H1 (cell line): ENCODE results near the gene PIK3R4. TPM values are rescaled to one million over a fixed set of nuclear protein-coding genes. Genes with fewer than 3 reads are reported as not detected.

Experiments
- CTCF ChIA-PET: fragments of 300-600 bp; sonication (Branson Sonifier 250); formaldehyde crosslinking; loops from one replicate; lab custom pipeline; 2021; ENCODE audit not compliant: partially characterized antibody; lab: Charles Lee
- POLR2A ChIA-PET: fragments of 300-600 bp; sonication (Branson Sonifier 250); formaldehyde crosslinking; loops from one replicate; lab custom pipeline; 2021; ENCODE audit warnings: inconsistent platforms; ENCODE audit not compliant: partially characterized antibody; lab: Charles Lee
- DNase-seq, 2 experiments: peaks; one replicate each; pipeline versions ENCODE4 v3.0.0 to v3.0.0-alpha.2; 2010 to 2022; ENCODE audit warnings: low spot score in 2 of 2, low read depth in 1 of 2, mixed read lengths in 1 of 2
- FAIRE-seq: peaks from 2 replicates; lab custom pipeline; 2011; peaks lifted over from hg19 to GRCh38; lab: Jason Lieb, UNC
- H2AFZ ChIP-seq: 2 replicates; pipeline ENCODE4 v1.8.1; 2012; ENCODE audit warnings: low read length, inconsistent platforms
- H2AK5ac ChIP-seq: 2 replicates; pipeline ENCODE4 v1.6.1; 2013; ENCODE audit warnings: low read depth, low read length
- H2BK120ac ChIP-seq: replicated peaks from 2 replicates; pipeline ENCODE3; 2013; ENCODE audit warnings: low read depth, low read length, inconsistent platforms
- H2BK12ac ChIP-seq: 2 replicates; pipeline ENCODE4 v1.6.1; 2013; ENCODE audit warnings: low read depth, low read length
- H2BK15ac ChIP-seq: 2 replicates; pipeline ENCODE4 v1.6.1; 2013; ENCODE audit warnings: low read length
- H2BK20ac ChIP-seq: 2 replicates; pipeline ENCODE4 v1.6.1; 2013; ENCODE audit warnings: low read length
- H2BK5ac ChIP-seq: 2 replicates; pipeline ENCODE4 v1.6.1; 2013; ENCODE audit warnings: low read depth, low read length
- H3K14ac ChIP-seq: 2 replicates; pipeline ENCODE4 v1.6.1; 2013; ENCODE audit warnings: inconsistent platforms; ENCODE audit not compliant: insufficient read length
- H3K18ac ChIP-seq: 2 replicates; pipeline ENCODE4 v1.6.1; 2013; ENCODE audit warnings: low read length; ENCODE audit errors: extremely low read depth
- H3K23ac ChIP-seq: 2 replicates; pipeline ENCODE4 v1.6.1; 2013; ENCODE audit warnings: inconsistent platforms; ENCODE audit not compliant: insufficient read length
- H3K23me2 ChIP-seq: 2 replicates; pipeline ENCODE4 v1.6.1; 2013; ENCODE audit warnings: low read depth, low read length
- H3K27ac ChIP-seq: 2 replicates; pipeline ENCODE4 v1.6.1; 2011; ENCODE audit warnings: low read depth, low read length, inconsistent platforms
- H3K27me3 ChIP-seq, 4 experiments: replicated peaks in 1 of 4; 1 replicate in 1 of 4; 2 replicates in 3 of 4; pipeline versions ENCODE4 v1.6.1 to v1.8.1; 2011 to 2013; ENCODE audit warnings: low read length in 3 of 4, mild to moderate bottlenecking in 3 of 4, inconsistent platforms in 2 of 4, mixed read lengths in 2 of 4, moderate library complexity in 1 of 4; ENCODE audit not compliant: control insufficient read depth in 3 of 4, insufficient read depth in 3 of 4; ENCODE audit errors: extremely low read depth in 1 of 4
- H3K36me3 ChIP-seq, 4 experiments: 2 replicates each; pipeline versions ENCODE4 v1.6.1 to v1.8.1; 2011 to 2013; ENCODE audit warnings: mild to moderate bottlenecking in 4 of 4, low read length in 3 of 4, moderate library complexity in 2 of 4, control low read depth in 1 of 4, inconsistent platforms in 1 of 4; ENCODE audit not compliant: insufficient read depth in 4 of 4, control insufficient read depth in 2 of 4
- H3K4ac ChIP-seq: replicated peaks from 2 replicates; pipeline ENCODE3; 2013; ENCODE audit warnings: low read length, low read depth, mixed read lengths, inconsistent platforms; ENCODE audit not compliant: insufficient read length
- H3K4me1 ChIP-seq, 4 experiments: replicated peaks in 1 of 4; 1 replicate in 1 of 4; 2 replicates in 3 of 4; pipeline versions ENCODE4 v1.6.1 to v1.8.1; 2011 to 2013; ENCODE audit warnings: low read length in 3 of 4, inconsistent platforms in 2 of 4, mixed read lengths in 1 of 4; ENCODE audit not compliant: insufficient read depth in 4 of 4, control insufficient read depth in 3 of 4
- H3K4me2 ChIP-seq, 2 experiments: 2 replicates each; pipeline versions ENCODE4 v1.6.1 to v1.8.1; 2011 to 2013; ENCODE audit warnings: low read depth in 2 of 2, low read length in 2 of 2, control low read depth in 1 of 2, inconsistent platforms in 1 of 2, mild to moderate bottlenecking in 1 of 2; ENCODE audit not compliant: insufficient read depth in 1 of 2
- H3K4me3 ChIP-seq, 4 experiments: fragments of 200-600, 300-600 bp in 1 of 4; sonication (generic), shearing (Covaris generic), sonication (Bioruptor Twin) in 1 of 4; 2 replicates each; pipeline versions ENCODE4 v1.5.1 to v1.8.1; 2011 to 2016; ENCODE audit warnings: low read length in 4 of 4, low read depth in 3 of 4, control low read depth in 2 of 4, inconsistent platforms in 2 of 4, mild to moderate bottlenecking in 2 of 4, mixed read lengths in 1 of 4, moderate library complexity in 1 of 4; ENCODE audit not compliant: insufficient read depth in 2 of 4; ENCODE audit errors: extremely low read depth in 1 of 4
- H3K56ac ChIP-seq: replicated peaks from 2 replicates; pipeline ENCODE3; 2013; ENCODE audit warnings: low read depth, mild to moderate bottlenecking, mixed read lengths, low read length, inconsistent platforms; ENCODE audit not compliant: insufficient read length
- H3K79me1 ChIP-seq: 2 replicates; pipeline ENCODE4 v1.6.1; 2013; ENCODE audit warnings: low read depth, low read length, control low read depth
- H3K79me2 ChIP-seq, 2 experiments: 2 replicates each; pipeline versions ENCODE4 v1.6.1 to v1.8.1; 2012 to 2013; ENCODE audit warnings: low read length in 2 of 2, mild to moderate bottlenecking in 2 of 2, inconsistent platforms in 1 of 2; ENCODE audit not compliant: insufficient read depth in 2 of 2, control insufficient read depth in 1 of 2
- H3K9ac ChIP-seq, 4 experiments: replicated peaks in 1 of 4; 1 replicate in 1 of 4; 2 replicates in 3 of 4; pipeline versions ENCODE4 v1.6.1 to v1.8.1; 2011 to 2013; ENCODE audit warnings: low read depth in 3 of 4, low read length in 3 of 4, control low read depth in 2 of 4, mild to moderate bottlenecking in 2 of 4, moderate library complexity in 2 of 4, inconsistent platforms in 1 of 4; ENCODE audit errors: extremely low read depth in 1 of 4
- H3K9me3 ChIP-seq, 2 experiments: 2 replicates each; pipeline versions ENCODE4 v1.6.1 to v1.8.1; 2012 to 2013; ENCODE audit warnings: mild to moderate bottlenecking in 2 of 2, moderate library complexity in 2 of 2, control low read depth in 1 of 2, inconsistent platforms in 1 of 2, low read depth in 1 of 2, low read length in 1 of 2, mixed read lengths in 1 of 2; ENCODE audit not compliant: insufficient read depth in 2 of 2
- H4K20me1 ChIP-seq, 2 experiments: replicated peaks in 1 of 2; 2 replicates each; pipeline versions ENCODE3 to v1.8.1; 2011 to 2013; ENCODE audit warnings: inconsistent platforms in 2 of 2, low read length in 2 of 2, mild to moderate bottlenecking in 1 of 2; ENCODE audit not compliant: insufficient read depth in 2 of 2, control insufficient read depth in 1 of 2
- H4K5ac ChIP-seq: 2 replicates; pipeline ENCODE4 v1.6.1; 2013; ENCODE audit warnings: low read length, low read depth, mixed read lengths, inconsistent platforms; ENCODE audit not compliant: insufficient read length
- H4K8ac ChIP-seq: 2 replicates; pipeline ENCODE4 v1.8.0; 2013; ENCODE audit warnings: mild to moderate bottlenecking, moderate library complexity, low read length, inconsistent platforms; ENCODE audit not compliant: insufficient read depth; ENCODE audit errors: extremely low read depth
- H4K91ac ChIP-seq: replicated peaks from 2 replicates; pipeline ENCODE3; 2013; ENCODE audit warnings: low read length, mixed read lengths, inconsistent platforms; ENCODE audit not compliant: insufficient read length
- RAD21 ChIP-seq, 2 experiments: IDR thresholded peaks in 1 of 2; conservative IDR thresholded peaks in 1 of 2; 2 replicates each; pipeline ENCODE4 v1.6.1; 2011; ENCODE audit warnings: low read depth in 2 of 2, low read length in 2 of 2, improper control_type of control experiment in 1 of 2, inconsistent platforms in 1 of 2, mild to moderate bottlenecking in 1 of 2, moderate library complexity in 1 of 2
- SP4 ChIP-seq: IDR thresholded peaks from 2 replicates; pipeline ENCODE4 v1.6.1; 2012; ENCODE audit warnings: low read length, inconsistent platforms
- TAF1 ChIP-seq: IDR thresholded peaks from 2 replicates; pipeline ENCODE4 v1.6.1; 2011; ENCODE audit warnings: mild to moderate bottlenecking, low read depth, low read length
- TEAD4 ChIP-seq: IDR thresholded peaks from 2 replicates; pipeline ENCODE4 v1.6.1; 2012; ENCODE audit warnings: low read depth, low read length, inconsistent platforms, mixed read lengths
- polyA plus RNA-seq, 7 experiments: library from polyadenylated mRNA; depleted of rRNA in 3 of 7; stranded (reverse) in 5 of 7; unstranded in 2 of 7; fragments of >200 nt in 5 of 7; fragments of 200-250 nt in 2 of 7; gene quantifications; 1 replicate in 5 of 7; 2 replicates in 1 of 7; 4 replicates in 1 of 7; pipeline versions ENCODE4 v1.2.1 to v1.2.3, GENCODE V29; 2011 to 2013; ENCODE audit warnings: missing spikeins in 2 of 7, mixed read lengths in 2 of 7
- total RNA-seq: library from RNA; stranded (reverse); fragmentation: NEBNext Ultra II Directional; extraction: Animal tissue kit (Norgen Biotek cat#: 25700); gene quantifications from 2 replicates; pipeline ENCODE4 v1.2.1, GENCODE V29; 2021
- TF ChIP-seq, protein P1 (sequence below): IDR thresholded peaks from 2 replicates; pipeline ENCODE4 v1.6.1; 2011; ENCODE audit warnings: low read depth, mild to moderate bottlenecking, low read length; ENCODE audit not compliant: insufficient read depth
- TF ChIP-seq, protein P2 (sequence below), 3 experiments: IDR thresholded peaks; 1 replicate in 2 of 3; 2 replicates in 1 of 3; pipeline versions ENCODE4 v1.5.1 to v1.6.1; 2011; ENCODE audit warnings: low read length in 3 of 3, mild to moderate bottlenecking in 3 of 3, inconsistent platforms in 2 of 3, low read depth in 1 of 3, moderate library complexity in 1 of 3; ENCODE audit not compliant: insufficient read depth in 1 of 3; ENCODE audit errors: control extremely low read depth in 1 of 3

Gene PIK3R4
- total and polyA plus RNA-seq, 2 of the 8 experiments (the other 6 are each of a cell fraction or from before 2014, with no cell fraction given): 43.8 to 87.4 TPM

DNA sequence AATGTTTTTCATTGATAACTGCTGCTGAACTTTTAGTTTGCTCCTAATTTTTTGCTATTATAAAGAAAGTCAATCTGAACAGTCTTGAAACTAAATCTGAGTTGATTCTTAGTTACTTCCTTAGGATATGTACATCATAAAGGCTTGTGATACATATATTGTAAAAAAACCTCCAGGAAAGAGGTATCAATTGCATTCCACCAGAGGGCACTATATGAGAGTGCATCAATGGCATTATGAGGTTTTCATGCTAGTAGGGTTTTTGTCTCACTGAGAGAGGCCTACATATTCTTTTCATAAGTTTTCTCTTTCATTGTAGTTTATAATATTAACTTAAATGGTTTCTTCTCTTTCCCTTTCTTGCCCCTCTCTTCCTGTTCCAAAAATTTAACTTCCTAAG lies 46.9 kb downstream of the PIK3R4 start:
- Histone ChIP-seq H2AK5ac (no peak overlapping the region), H3K14ac (no peak overlapping the region)
- CTCF ChIA-PET: interaction anchor here (0.8 to 2.9 kb wide), 7 partner anchors 12 to 347 kb away, joined by 3 to 14 read pairs (median 3); partner anchors contain the start of genes ASTE1 and NEK11
- TF ChIP-seq RAD21 (IDR thresholded peaks at IDR 0.05 in 1 of 2, conservative IDR thresholded peaks at IDR 0.05 in 1 of 2; ENCODE audit: low read depth in 2 of 2, low read length in 2 of 2): peak; percentile 64 to 67
- no peak for TF ChIP-seq SP4
- TF ChIP-seq TAF1: no peak
- TF ChIP-seq, protein P1, sequence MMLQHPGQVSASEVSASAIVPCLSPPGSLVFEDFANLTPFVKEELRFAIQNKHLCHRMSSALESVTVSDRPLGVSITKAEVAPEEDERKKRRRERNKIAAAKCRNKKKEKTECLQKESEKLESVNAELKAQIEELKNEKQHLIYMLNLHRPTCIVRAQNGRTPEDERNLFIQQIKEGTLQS: no peak
- TF ChIP-seq, protein P2, sequence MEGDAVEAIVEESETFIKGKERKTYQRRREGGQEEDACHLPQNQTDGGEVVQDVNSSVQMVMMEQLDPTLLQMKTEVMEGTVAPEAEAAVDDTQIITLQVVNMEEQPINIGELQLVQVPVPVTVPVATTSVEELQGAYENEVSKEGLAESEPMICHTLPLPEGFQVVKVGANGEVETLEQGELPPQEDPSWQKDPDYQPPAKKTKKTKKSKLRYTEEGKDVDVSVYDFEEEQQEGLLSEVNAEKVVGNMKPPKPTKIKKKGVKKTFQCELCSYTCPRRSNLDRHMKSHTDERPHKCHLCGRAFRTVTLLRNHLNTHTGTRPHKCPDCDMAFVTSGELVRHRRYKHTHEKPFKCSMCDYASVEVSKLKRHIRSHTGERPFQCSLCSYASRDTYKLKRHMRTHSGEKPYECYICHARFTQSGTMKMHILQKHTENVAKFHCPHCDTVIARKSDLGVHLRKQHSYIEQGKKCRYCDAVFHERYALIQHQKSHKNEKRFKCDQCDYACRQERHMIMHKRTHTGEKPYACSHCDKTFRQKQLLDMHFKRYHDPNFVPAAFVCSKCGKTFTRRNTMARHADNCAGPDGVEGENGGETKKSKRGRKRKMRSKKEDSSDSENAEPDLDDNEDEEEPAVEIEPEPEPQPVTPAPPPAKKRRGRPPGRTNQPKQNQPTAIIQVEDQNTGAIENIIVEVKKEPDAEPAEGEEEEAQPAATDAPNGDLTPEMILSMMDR (IDR thresholded peaks at IDR 0.05; ENCODE audit: control extremely low read depth in 1 of 3, insufficient read depth in 1 of 3, low read depth in 1 of 3, low read length in 3 of 3): peak in 2 of 3 experiments; percentile 26 to 56; a peak in 2 of 4 replicates
- TF ChIP-seq TEAD4: peak; percentile 58; the same call in 1 of the 2 replicates
- TF ChIP-seq, all 59 proteins: peak for 3
- Histone ChIP-seq H3K79me1 (no peaks in the 10 kb centered on the region), H4K8ac (no peak overlapping the region), H3K79me2 (no peaks in the 10 kb centered on the region), H3K23ac (no peak overlapping the region), H4K5ac (no peak overlapping the region), H3K9me3 (no peaks in the 10 kb centered on the region), H2AFZ (no peak overlapping the region), H2BK5ac (no peak overlapping the region), H2BK12ac (no peak overlapping the region), H2BK120ac (no peak overlapping the region), H3K4me3 (no peak overlapping the region), H3K56ac (no peak overlapping the region), H3K36me3 (peaks cover 2 to 25% (median 20%) of the 10 kb centered on the region in 4 experiments; a peak in 4 of 8 replicates), H3K4ac (no peak overlapping the region), H4K20me1 (peaks cover 1% of the 10 kb centered on the region in 2 experiments), H3K23me2 (no peaks in the 10 kb centered on the region), H3K4me2 (no peak overlapping the region), H3K9ac (no peak overlapping the region), H3K18ac (no peak overlapping the region), H2BK15ac (no peak overlapping the region), H3K4me1 (no peaks in the 10 kb centered on the region), H4K91ac (no peak overlapping the region), H3K27ac (no peak overlapping the region), H3K27me3 (no peaks in the 10 kb centered on the region), H2BK20ac (no peak overlapping the region)
- FAIRE-seq: no peak
- POLR2A ChIA-PET: no interaction called here
- no peak for DNase-seq
